ENCODE results near the gene DIS3L.
"Not testable (repeated sequence)": the region's sequence is repeated elsewhere in the genome, so short reads cannot be mapped to it uniquely, and the experiment has no call there.

GRCh38 chr15:66361745-66362460 is 68.5 kb downstream of the DIS3L start:
- TF ChIP-seq CTCF (IDR thresholded peaks at IDR 0.05; ENCODE audit: insufficient read depth, low read depth, low read length); EZH2 (IDR thresholded peaks at IDR 0.05; ENCODE audit: insufficient read depth, low read length): not testable (repeated sequence)

Measured in astrocyte (in vitro differentiated cells and primary cell).